BJ (cell line): ENCODE measurements around the gene MYCN. TPM values are rescaled to one million over a fixed set of nuclear protein-coding genes. Genes with fewer than 3 reads are reported as not detected.
"Not testable (repeated sequence)": the region's sequence is repeated elsewhere in the genome, so short reads cannot be mapped to it uniquely, and the experiment has no call there.

Experiments
- CTCF ChIA-PET: fragments of 350-600 bp; formaldehyde crosslinking; extraction: SDS; loops from one replicate; lab custom pipeline; 2021; ENCODE audit warnings: antibody characterized with exemption, inconsistent platforms; lab: Yijun Ruan, JAX
- POLR2A ChIA-PET: fragments of 300-600 bp; sonication (Branson Sonifier 250); formaldehyde crosslinking; extraction: SDS; loops from one replicate; lab custom pipeline; 2021; ENCODE audit warnings: antibody characterized with exemption; lab: Charles Lee
- DNase-seq: peaks from one replicate; pipeline ENCODE4 v3.0.0-alpha.2; 2011; ENCODE audit warnings: low read depth
- H3K27me3 ChIP-seq: 2 replicates; pipeline ENCODE4 v1.6.0; 2011; ENCODE audit warnings: low read length; ENCODE audit not compliant: control insufficient read depth, insufficient read depth
- H3K36me3 ChIP-seq: 2 replicates; pipeline ENCODE4 v1.5.1; 2011; ENCODE audit warnings: low read length; ENCODE audit not compliant: control insufficient read depth, insufficient read depth
- H3K4me3 ChIP-seq: 2 replicates; pipeline ENCODE4 v1.5.1; 2011; ENCODE audit warnings: low read depth, mild to moderate bottlenecking, control low read depth, low read length
- polyA plus RNA-seq: library from polyadenylated mRNA; depleted of rRNA; stranded (reverse); fragments of >200 nt; gene quantifications from 2 replicates; pipeline ENCODE4 v1.2.3, GENCODE V29; 2011
- TF ChIP-seq, protein P1 (sequence below): IDR thresholded peaks from 2 replicates; pipeline ENCODE4 v1.5.1; 2011; ENCODE audit warnings: low read depth, mild to moderate bottlenecking, control low read depth, inconsistent platforms, low read length, moderate library complexity; ENCODE audit not compliant: insufficient read depth

The MYCN gene
- polyA plus RNA-seq, 1 experiment: not detected

DNA sequence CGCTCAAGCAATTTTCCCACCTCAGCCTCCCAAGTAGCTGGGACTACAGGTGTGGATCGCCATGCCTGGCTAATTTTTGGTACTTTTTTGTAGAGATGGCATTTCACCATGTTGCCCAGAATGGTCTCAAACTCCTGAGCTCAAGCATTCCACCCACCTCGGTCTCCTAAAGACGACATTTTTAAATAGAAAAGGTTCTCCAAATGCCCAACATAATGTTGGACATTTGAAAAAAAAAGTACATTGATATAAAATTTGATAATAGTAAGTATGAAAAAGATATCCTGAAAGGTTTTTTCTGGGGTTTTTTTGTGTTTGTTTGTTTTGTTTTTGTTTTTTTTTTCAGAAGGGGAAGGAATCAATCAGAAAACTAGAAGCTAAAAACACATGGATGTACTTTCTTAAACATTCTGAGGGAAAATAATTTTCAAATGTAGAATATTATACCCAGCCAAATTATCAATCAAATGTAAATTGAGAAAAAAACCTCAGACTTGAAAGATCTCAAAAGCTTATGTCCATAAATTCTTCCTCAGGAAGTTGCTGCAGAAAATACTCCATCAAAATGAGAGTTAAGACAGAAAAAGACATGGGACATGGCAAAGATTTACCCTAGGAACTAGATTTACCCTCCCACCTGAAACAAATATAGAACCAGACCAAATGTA is 42.8 kb upstream of the MYCN start:
- POLR2A ChIA-PET: no interaction called here
- Histone ChIP-seq H3K36me3 (no peaks in the 10 kb centered on the region), H3K4me3 (no peak overlapping the region), H3K27me3 (no peaks in the 10 kb centered on the region)
- no peak for DNase-seq
- TF ChIP-seq, protein P1, sequence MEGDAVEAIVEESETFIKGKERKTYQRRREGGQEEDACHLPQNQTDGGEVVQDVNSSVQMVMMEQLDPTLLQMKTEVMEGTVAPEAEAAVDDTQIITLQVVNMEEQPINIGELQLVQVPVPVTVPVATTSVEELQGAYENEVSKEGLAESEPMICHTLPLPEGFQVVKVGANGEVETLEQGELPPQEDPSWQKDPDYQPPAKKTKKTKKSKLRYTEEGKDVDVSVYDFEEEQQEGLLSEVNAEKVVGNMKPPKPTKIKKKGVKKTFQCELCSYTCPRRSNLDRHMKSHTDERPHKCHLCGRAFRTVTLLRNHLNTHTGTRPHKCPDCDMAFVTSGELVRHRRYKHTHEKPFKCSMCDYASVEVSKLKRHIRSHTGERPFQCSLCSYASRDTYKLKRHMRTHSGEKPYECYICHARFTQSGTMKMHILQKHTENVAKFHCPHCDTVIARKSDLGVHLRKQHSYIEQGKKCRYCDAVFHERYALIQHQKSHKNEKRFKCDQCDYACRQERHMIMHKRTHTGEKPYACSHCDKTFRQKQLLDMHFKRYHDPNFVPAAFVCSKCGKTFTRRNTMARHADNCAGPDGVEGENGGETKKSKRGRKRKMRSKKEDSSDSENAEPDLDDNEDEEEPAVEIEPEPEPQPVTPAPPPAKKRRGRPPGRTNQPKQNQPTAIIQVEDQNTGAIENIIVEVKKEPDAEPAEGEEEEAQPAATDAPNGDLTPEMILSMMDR: no peak
- CTCF ChIA-PET: no interaction called here

GRCh38 chr2:15899327-15899612 is 41.1 kb upstream of the MYCN start:
- no peak for DNase-seq
- TF ChIP-seq, protein P1: no peak
- ChIA-PET CTCF (no interaction called here), POLR2A (no interaction called here)
- Histone ChIP-seq H3K36me3 (no peaks in the 10 kb centered on the region), H3K27me3 (no peaks in the 10 kb centered on the region), H3K4me3 (no peak overlapping the region)

GRCh38 chr2:15899751-15900493 is 40.4 kb upstream of the MYCN start:
- H3K36me3 ChIP-seq: no peaks in the 10 kb centered on the region
- no peaks in the 10 kb centered on the region for H3K27me3 ChIP-seq
- ChIA-PET CTCF (no interaction called here), POLR2A (interaction anchor here (0.6 kb wide), 1 partner anchor 11 kb away, joined by 7 read pairs; no protein-coding TSS in a partner anchor)
- DNase-seq: no peak
- TF ChIP-seq, protein P1: no peak
- H3K4me3 ChIP-seq: no peak overlapping the region

- H3K27me3 ChIP-seq: no peaks in the 10 kb centered on the region
- no peak for DNase-seq
- POLR2A ChIA-PET: no interaction called here
- TF ChIP-seq, protein P1: no peak
- CTCF ChIA-PET: no interaction called here
- no peak overlapping the region for H3K4me3 ChIP-seq
- no peaks in the 10 kb centered on the region for H3K36me3 ChIP-seq
Observed at GRCh38 chr2:15901095-15901807, 39.1 kb upstream of the MYCN start.

DNA sequence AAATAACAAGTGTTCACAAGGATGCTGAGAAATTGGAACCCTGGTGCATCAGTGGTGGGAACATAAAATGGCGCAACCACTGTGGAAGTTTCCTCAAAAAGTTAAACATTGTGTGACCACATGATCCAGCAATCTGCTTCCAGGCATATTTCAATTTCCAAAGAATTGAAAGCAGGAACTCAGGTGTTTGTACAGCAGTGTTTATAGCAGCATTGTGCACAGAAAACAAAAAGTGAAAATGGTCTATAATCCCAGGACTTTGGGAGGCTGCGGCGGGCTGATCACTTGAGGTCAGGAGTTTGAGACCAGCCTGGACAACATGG is 38.6 kb upstream of the MYCN start:
- Histone ChIP-seq H3K4me3 (no peak overlapping the region), H3K27me3 (no peaks in the 10 kb centered on the region), H3K36me3 (no peaks in the 10 kb centered on the region)
- no peak for DNase-seq
- TF ChIP-seq, protein P1: no peak
- POLR2A ChIA-PET: no interaction called here
- CTCF ChIA-PET: no interaction called here

DNA sequence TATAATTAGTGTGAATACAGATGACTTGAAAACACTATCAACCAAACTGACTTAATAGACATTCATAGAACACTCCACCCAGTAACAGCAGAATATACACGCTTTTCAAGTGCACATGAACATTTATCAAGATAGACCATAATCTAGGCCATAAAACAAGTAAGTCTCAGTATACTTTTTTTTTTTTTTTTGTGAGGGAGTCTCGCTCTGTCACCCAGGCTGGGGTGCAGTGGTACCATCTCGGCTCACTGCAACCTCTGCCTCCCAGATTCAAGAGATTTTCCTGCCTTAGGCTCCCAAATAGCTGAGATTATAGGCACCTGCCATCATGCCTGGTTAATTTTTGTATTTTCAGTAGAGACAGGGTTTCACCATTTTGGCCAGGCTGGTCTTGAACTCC is 36.4 kb upstream of the MYCN start:
- POLR2A ChIA-PET, CTCF ChIA-PET, DNase-seq, H3K27me3 ChIP-seq, H3K4me3 ChIP-seq, H3K36me3 ChIP-seq: not testable (repeated sequence)
